LNCaP clone FGC (cell line): ENCODE results near the gene OCRL.

Experiments
- DNase-seq: peaks from one replicate; pipeline ENCODE4 v3.0.0-alpha.2; 2011; ENCODE audit warnings: low read depth
- H3K4me3 ChIP-seq: 2 replicates; pipeline ENCODE4 v1.5.1; 2011; ENCODE audit warnings: mild to moderate bottlenecking, low read depth, low read length, control low read depth
- CTCF ChIP-seq: IDR thresholded peaks from 2 replicates; pipeline ENCODE4 v1.5.1; 2012; ENCODE audit warnings: mild to moderate bottlenecking; ENCODE audit not compliant: control insufficient read depth, insufficient read depth; ENCODE audit errors: extremely low read depth

OCRL gene

GRCh38 chrX:129577473-129577872, 37.4 kb downstream of the OCRL start:
- no peak for DNase-seq
- TF ChIP-seq CTCF: no peak

GRCh38 chrX:129577877-129578276, 37.8 kb downstream of the OCRL start:
- H3K4me3 ChIP-seq: no peak overlapping the region
- TF ChIP-seq CTCF: no peak
- no peak for DNase-seq

More at GRCh38 chrX:129577473-129577872, 37.4 kb downstream of the OCRL start:
- no peak overlapping the region for H3K4me3 ChIP-seq

- no peak overlapping the region for H3K4me3 ChIP-seq
- DNase-seq: no peak
- no peak for TF ChIP-seq CTCF
Measured at GRCh38 chrX:129581904-129582303, 41.8 kb downstream of the OCRL start.

GRCh38 chrX:129585167-129585566, 45.1 kb downstream of the OCRL start:
- no peak for TF ChIP-seq CTCF
- no peak overlapping the region for H3K4me3 ChIP-seq
- DNase-seq: no peak

- no peak for DNase-seq
- TF ChIP-seq CTCF: no peak
- no peak overlapping the region for H3K4me3 ChIP-seq
Measured at GRCh38 chrX:129585691-129586090, 45.6 kb downstream of the OCRL start.

GRCh38 chrX:129586446-129586845, 46.4 kb downstream of the OCRL start:
- no peak overlapping the region for H3K4me3 ChIP-seq
- TF ChIP-seq CTCF: no peak
- DNase-seq: no peak

- no peak for TF ChIP-seq CTCF
Measured at GRCh38 chrX:129590596-129590995, 50.5 kb downstream of the OCRL start.

More at GRCh38 chrX:129590596-129590995, 50.5 kb downstream of the OCRL start:
- no peak overlapping the region for H3K4me3 ChIP-seq
- no peak for DNase-seq
